HG03159 (cell line): ENCODE measurements around the gene TXNRD1.
A peak's percentile ranks its signal among the peaks of the same experiment; 100 is the strongest.

Source experiments
- ATAC-seq: cut with Tn5 transposase; IDR thresholded peaks from one replicate; pipeline ENCODE4 v1.9.1; 2021; ENCODE audit warnings: mild to moderate bottlenecking, moderate library complexity; ENCODE audit not compliant: unreplicated experiment

The TXNRD1 gene

GRCh38 chr12:104347374-104348075 is 131.9 kb downstream of the TXNRD1 start:
- no peak for ATAC-seq

- no peak for ATAC-seq
Measured at GRCh38 chr12:104348283-104348993, 132.9 kb downstream of the TXNRD1 start.

GRCh38 chr12:104348994-104349494 is 133.5 kb downstream of the TXNRD1 start:
- no peak for ATAC-seq

- ATAC-seq: no peak
Measured at GRCh38 chr12:104350211-104351056, 134.9 kb downstream of the TXNRD1 start.

GRCh38 chr12:104351057-104351983 is 135.7 kb downstream of the TXNRD1 start:
- no peak for ATAC-seq

- ATAC-seq: no peak
Measured at GRCh38 chr12:104352106-104352713, 136.6 kb downstream of the TXNRD1 start.

- no peak for ATAC-seq
Measured at GRCh38 chr12:104353012-104353981, 137.7 kb downstream of the TXNRD1 start.

- no peak for ATAC-seq
Measured at GRCh38 chr12:104354167-104354867, 138.7 kb downstream of the TXNRD1 start.

- no peak for ATAC-seq
Measured at GRCh38 chr12:104354868-104355570, 139.4 kb downstream of the TXNRD1 start.

GRCh38 chr12:104355630-104356029 is 140.1 kb downstream of the TXNRD1 start:
- ATAC-seq: no peak

GRCh38 chr12:104356231-104357115 is 140.9 kb downstream of the TXNRD1 start:
- no peak for ATAC-seq

- ATAC-seq: no peak
Measured at GRCh38 chr12:104357421-104357952, 141.9 kb downstream of the TXNRD1 start.

- ATAC-seq: peak; percentile 80
Measured at GRCh38 chr12:104358353-104359003, 142.9 kb downstream of the TXNRD1 start.

- no peak for ATAC-seq
Measured at GRCh38 chr12:104359216-104359615, 143.6 kb downstream of the TXNRD1 start.

- ATAC-seq: no peak
Measured at GRCh38 chr12:104360157-104360556, 144.6 kb downstream of the TXNRD1 start.
